Measurements from ENCODE around the gene SPATA22.

GRCh38 chr17:3440451-3440850, 31.2 kb downstream of the SPATA22 start:
- TF ChIP-seq CTCF (conservative IDR thresholded peaks at IDR 0.05) (no peak), ZFX (IDR thresholded peaks at IDR 0.05) (no peak)
